HG03457 (cell line): Measurements from ENCODE around the gene EFCAB9.
"Not testable (repeated sequence)": the region's sequence is repeated elsewhere in the genome, so short reads cannot be mapped to it uniquely, and the experiment has no call there.

Experiments
- ATAC-seq: cut with Tn5 transposase; IDR thresholded peaks from one replicate; pipeline ENCODE4 v1.9.1; 2021; ENCODE audit warnings: moderate number of reproducible peaks; ENCODE audit not compliant: unreplicated experiment

EFCAB9 gene

GRCh38 chr5:172187118-172188032, 6.6 kb upstream of the EFCAB9 start:
- peak; percentile 6 for ATAC-seq

GRCh38 chr5:172188033-172188892, 5.7 kb upstream of the EFCAB9 start, which contains the start of gene STK10:
TSS of gene STK10 (minus strand) at chr5:172188224. CDS start at chr5:172188042, 182 bp downstream.
- peak; percentile 62 for ATAC-seq

- ATAC-seq, result no peak
These were observed 4.9 kb upstream of the EFCAB9 start for GRCh38 chr5:172188893-172189692.

- ATAC-seq, result no peak
These were observed 4.2 kb upstream of the EFCAB9 start for GRCh38 chr5:172189693-172190296.

- no peak for ATAC-seq
These were observed 1.2 kb downstream of the EFCAB9 start for GRCh38 chr5:172194985-172195774.

- not testable (repeated sequence) for ATAC-seq
These were observed 3.8 kb downstream of the EFCAB9 start for GRCh38 chr5:172197775-172198174.

GRCh38 chr5:172199446-172199845, 5.5 kb downstream of the EFCAB9 start:
- no peak for ATAC-seq

- no peak for ATAC-seq
These were observed 6.5 kb downstream of the EFCAB9 start for GRCh38 chr5:172200476-172200875.

GRCh38 chr5:172205984-172206383, 12.0 kb downstream of the EFCAB9 start:
- not testable (repeated sequence) for ATAC-seq

GRCh38 chr5:172207511-172207910, 13.5 kb downstream of the EFCAB9 start:
- no peak for ATAC-seq

GRCh38 chr5:172209714-172210113, 15.7 kb downstream of the EFCAB9 start:
- no peak for ATAC-seq

GRCh38 chr5:172211676-172212075, 17.7 kb downstream of the EFCAB9 start:
- ATAC-seq, result no peak

- ATAC-seq, result no peak
These were observed 19.2 kb downstream of the EFCAB9 start for GRCh38 chr5:172213126-172213525.

- no peak for ATAC-seq
These were observed 22.4 kb downstream of the EFCAB9 start for GRCh38 chr5:172216345-172216744.

- no peak for ATAC-seq
These were observed 25.3 kb downstream of the EFCAB9 start for GRCh38 chr5:172219296-172219695.

GRCh38 chr5:172223901-172224873, 30.2 kb downstream of the EFCAB9 start:
- ATAC-seq, result peak; percentile 66

GRCh38 chr5:172224996-172225395, 31.0 kb downstream of the EFCAB9 start:
- no peak for ATAC-seq

- no peak for ATAC-seq
These were observed 35.9 kb downstream of the EFCAB9 start for GRCh38 chr5:172229904-172230303.
